Activated naive CD8-positive, alpha-beta T cell treated with anti-CD3 and anti-CD28 coated beads, Interleukin-2, amount 50 U/mL, for 24 hours (primary cell): ENCODE data around the gene KRTAP5-8.
"Not testable (repeated sequence)": the region's sequence is repeated elsewhere in the genome, so short reads cannot be mapped to it uniquely, and the experiment has no call there.

ENCODE experiments used
- ATAC-seq: fragments of 150-1000 bp; cut with Tn5 transposase; one replicate; pipeline ENCODE4 v1.10.0; 2021
- DNase-seq: peaks from one replicate; pipeline ENCODE4 v3.0.0; 2021
- H3K27ac Mint-ChIP-seq: one replicate; pipeline ENCODE4 v1.8.0; 2021; ENCODE audit warnings: mild to moderate bottlenecking, mixed read lengths
- H3K27me3 Mint-ChIP-seq: one replicate; pipeline ENCODE4 v1.8.0; 2021; ENCODE audit warnings: mixed read lengths
- H3K36me3 Mint-ChIP-seq: one replicate; pipeline ENCODE4 v1.8.0; 2021; ENCODE audit warnings: low read depth, mixed read lengths
- H3K4me1 Mint-ChIP-seq: one replicate; pipeline ENCODE4 v1.8.0; 2021; ENCODE audit warnings: mixed read lengths
- H3K4me3 Mint-ChIP-seq: one replicate; pipeline ENCODE4 v1.8.0; 2021; ENCODE audit warnings: mild to moderate bottlenecking, moderate library complexity, mixed read lengths
- H3K9me3 Mint-ChIP-seq: one replicate; pipeline ENCODE4 v1.8.0; 2021; ENCODE audit warnings: mixed read lengths

The KRTAP5-8 gene

DNA sequence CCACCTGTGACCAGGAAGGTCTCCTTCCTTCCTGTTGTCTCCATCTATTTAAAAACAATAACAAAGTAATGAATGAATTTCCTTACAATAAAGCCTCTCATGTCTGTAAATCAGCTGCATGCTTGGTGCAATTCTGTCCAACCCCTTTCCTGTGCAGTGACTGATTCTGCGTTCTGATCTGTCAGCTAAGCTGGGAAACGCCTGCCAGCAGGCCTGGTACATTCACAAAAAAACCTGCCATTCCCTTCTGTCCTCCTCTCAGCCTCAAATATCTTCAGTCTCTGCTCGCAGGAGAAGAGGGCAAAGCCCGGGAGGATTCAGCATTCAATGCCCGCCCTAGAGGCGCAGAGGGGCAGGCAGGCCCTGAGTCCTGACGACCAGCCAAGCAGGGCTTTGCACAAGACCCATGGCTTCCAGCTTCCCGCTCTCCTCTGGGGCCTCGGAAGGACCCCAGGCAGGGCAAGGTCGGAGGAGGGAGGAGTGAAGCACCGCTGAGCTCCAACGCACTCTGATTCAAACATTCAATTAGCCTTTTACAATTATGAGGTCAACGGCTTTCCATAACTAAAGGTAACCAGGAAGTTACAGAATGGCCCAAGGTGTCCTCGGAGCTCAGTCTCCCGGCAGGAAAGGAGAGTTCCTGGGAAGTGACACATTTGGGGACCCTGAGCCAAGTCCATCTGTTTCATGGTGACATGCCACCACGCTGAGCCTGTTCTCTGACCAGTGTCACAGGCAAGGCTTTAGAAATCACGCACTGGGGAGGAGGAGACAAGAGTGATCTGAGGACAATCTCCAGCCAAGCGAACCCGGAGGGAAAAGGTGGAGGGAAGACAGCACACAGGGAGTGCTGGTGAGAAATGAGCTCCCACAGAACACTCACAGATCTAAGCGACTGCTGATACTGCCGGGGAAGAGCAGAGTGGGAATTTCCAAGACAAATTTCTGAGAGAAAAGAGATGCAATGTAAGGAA lies 29.1 kb downstream of the KRTAP5-8 start:
- not testable (repeated sequence) for DNase-seq, H3K9me3 Mint-ChIP-seq, H3K36me3 Mint-ChIP-seq, ATAC-seq, H3K4me3 Mint-ChIP-seq, H3K27ac Mint-ChIP-seq, H3K4me1 Mint-ChIP-seq
- H3K27me3 Mint-ChIP-seq = peaks cover 42% of the 10 kb centered on the region

DNA sequence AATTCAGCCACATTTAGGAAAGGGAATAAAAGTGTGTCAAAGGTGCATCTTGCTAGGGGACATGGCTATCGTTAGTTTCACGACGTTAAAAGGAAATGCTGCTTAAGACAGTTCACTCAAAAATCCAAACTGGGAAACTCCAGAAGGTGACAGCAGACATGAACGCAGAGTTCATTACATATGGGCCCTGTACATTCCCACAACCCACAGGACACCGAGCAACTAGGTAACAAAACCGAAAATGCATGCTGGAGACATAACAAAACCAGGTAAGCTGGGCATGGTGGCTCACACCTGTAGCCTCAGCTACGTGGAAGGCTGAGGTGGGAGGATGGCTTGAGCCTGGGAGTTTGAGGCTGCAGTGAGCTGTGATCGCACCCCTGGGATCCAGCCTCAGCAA lies 29.8 kb downstream of the KRTAP5-8 start:
- H3K9me3 Mint-ChIP-seq, H3K4me3 Mint-ChIP-seq, H3K4me1 Mint-ChIP-seq, H3K27ac Mint-ChIP-seq, H3K36me3 Mint-ChIP-seq, DNase-seq, ATAC-seq: not testable (repeated sequence)
- H3K27me3 Mint-ChIP-seq = peaks cover 40% of the 10 kb centered on the region

GRCh38 chr11:71568704-71569349 lies 31.0 kb downstream of the KRTAP5-8 start:
- Mint-ChIP-seq H3K27me3 (peaks cover 30% of the 10 kb centered on the region), H3K27ac (no peak overlapping the region), H3K4me1 (no peaks in the 10 kb centered on the region), H3K36me3 (no peaks in the 10 kb centered on the region), H3K4me3 (no peak overlapping the region), H3K9me3 (no peaks in the 10 kb centered on the region)
- no peak for ATAC-seq
- DNase-seq = no peak

GRCh38 chr11:71571101-71571850 lies 33.5 kb downstream of the KRTAP5-8 start:
- not testable (repeated sequence) for H3K9me3 Mint-ChIP-seq, DNase-seq, H3K36me3 Mint-ChIP-seq, H3K4me1 Mint-ChIP-seq, H3K4me3 Mint-ChIP-seq, ATAC-seq, H3K27ac Mint-ChIP-seq
- peaks cover 16% of the 10 kb centered on the region for H3K27me3 Mint-ChIP-seq

- DNase-seq = no peak
- H3K27ac Mint-ChIP-seq = no peak overlapping the region
- no peaks in the 10 kb centered on the region for H3K36me3 Mint-ChIP-seq
- H3K9me3 Mint-ChIP-seq = no peaks in the 10 kb centered on the region
- no peaks in the 10 kb centered on the region for H3K4me1 Mint-ChIP-seq
- H3K4me3 Mint-ChIP-seq = no peak overlapping the region
- no peak for ATAC-seq
- H3K27me3 Mint-ChIP-seq = peaks cover 11% of the 10 kb centered on the region
Observed at GRCh38 chr11:71572811-71573210, 35.0 kb downstream of the KRTAP5-8 start.

DNA sequence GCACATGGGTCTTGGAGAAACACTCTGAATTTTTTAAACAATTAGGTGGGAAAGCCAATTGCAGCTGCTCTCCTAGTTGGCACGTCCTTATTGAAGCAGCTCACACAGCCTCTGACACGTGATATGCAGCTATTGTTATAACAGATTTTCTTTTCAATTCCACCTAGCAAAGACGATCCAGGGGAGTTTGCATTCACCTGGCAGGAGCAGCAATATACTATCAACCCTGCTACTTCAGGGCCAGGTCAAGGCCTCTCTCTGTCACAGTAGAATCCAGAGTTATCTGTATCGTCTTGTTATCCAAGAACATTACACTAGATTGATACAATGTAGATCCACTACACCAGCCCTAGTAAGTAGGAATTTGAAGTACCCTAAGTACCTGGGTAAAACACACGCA lies 36.6 kb downstream of the KRTAP5-8 start:
- H3K36me3 Mint-ChIP-seq = no peaks in the 10 kb centered on the region
- no peak for ATAC-seq
- H3K4me3 Mint-ChIP-seq = no peak overlapping the region
- DNase-seq = no peak
- peaks cover 10% of the 10 kb centered on the region for H3K27me3 Mint-ChIP-seq
- no peaks in the 10 kb centered on the region for H3K4me1 Mint-ChIP-seq
- no peaks in the 10 kb centered on the region for H3K9me3 Mint-ChIP-seq
- H3K27ac Mint-ChIP-seq = no peak overlapping the region

GRCh38 chr11:71575723-71576424 lies 38.0 kb downstream of the KRTAP5-8 start:
- Mint-ChIP-seq H3K36me3 (no peaks in the 10 kb centered on the region), H3K4me3 (no peak overlapping the region), H3K27ac (no peak overlapping the region), H3K27me3 (peaks cover 9% of the 10 kb centered on the region), H3K4me1 (peaks cover 4% of the 10 kb centered on the region), H3K9me3 (no peaks in the 10 kb centered on the region)
- DNase-seq (no peak), ATAC-seq (no peak)

DNA sequence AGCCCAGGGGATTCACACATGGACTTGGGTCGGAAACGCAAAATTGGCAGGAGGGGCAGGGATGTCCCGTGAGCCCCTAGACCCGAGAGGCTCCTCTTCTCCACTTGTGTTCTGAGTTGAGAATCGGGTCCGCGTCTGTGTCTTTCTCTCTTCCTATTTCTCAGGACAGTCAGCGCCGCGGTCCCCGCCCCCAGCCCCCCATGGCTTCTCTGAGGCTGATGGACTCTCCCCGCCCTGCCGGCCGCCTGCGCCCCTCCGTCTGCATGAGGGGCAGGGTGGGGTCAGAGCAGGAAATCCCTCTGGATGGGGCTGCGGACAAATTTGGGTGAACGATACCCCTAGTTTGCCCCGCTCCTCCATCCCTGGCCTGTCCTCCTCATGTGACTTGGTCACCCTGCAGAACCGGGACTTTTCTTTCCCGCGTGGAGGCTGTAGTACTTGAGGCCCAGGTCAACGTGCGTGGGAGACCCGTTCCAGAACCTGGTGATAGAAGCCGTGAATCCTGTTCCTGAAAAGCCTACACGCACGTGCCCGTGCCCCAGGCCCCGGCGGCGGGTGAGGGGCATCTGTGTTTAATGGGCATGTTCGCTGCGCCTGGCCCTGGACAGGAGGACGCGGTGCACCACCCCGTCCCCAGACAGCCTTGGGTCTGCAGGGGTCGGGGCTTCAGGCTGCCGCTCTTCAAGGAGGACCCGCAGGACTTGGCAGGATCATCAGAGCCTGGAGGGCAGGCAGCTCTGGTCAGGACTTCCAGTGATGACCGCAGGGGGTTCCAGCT lies 39.1 kb downstream of the KRTAP5-8 start:
- H3K27ac Mint-ChIP-seq, H3K36me3 Mint-ChIP-seq, H3K9me3 Mint-ChIP-seq, DNase-seq, H3K4me3 Mint-ChIP-seq, H3K4me1 Mint-ChIP-seq, ATAC-seq: not testable (repeated sequence)
- H3K27me3 Mint-ChIP-seq = peaks cover 15% of the 10 kb centered on the region

GRCh38 chr11:71577469-71578004 lies 39.7 kb downstream of the KRTAP5-8 start:
- Mint-ChIP-seq H3K4me3 (no peak overlapping the region), H3K36me3 (no peaks in the 10 kb centered on the region), H3K27me3 (peaks cover 18% of the 10 kb centered on the region), H3K9me3 (no peaks in the 10 kb centered on the region), H3K4me1 (peaks cover 5% of the 10 kb centered on the region), H3K27ac (no peak overlapping the region)
- ATAC-seq (no peak), DNase-seq (no peak)

DNA sequence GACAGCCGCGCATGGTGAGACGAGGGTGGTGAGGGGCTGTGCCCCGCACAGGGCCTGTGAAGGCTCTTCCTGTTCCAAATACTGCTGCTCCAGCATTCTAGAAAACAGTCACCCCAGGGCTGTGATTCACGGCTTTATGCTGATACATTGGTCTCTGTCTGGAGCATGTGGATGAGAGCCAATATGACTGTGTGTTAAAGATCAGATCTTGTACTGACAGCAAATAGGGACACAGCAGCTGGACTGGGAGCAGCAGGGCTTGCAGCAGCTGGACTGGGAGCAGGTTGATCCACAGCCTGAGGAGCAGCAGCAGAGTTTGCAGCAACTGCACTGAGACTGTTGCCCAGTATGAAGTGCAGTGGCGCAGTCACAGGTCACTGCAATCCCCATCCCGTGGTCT lies 41.7 kb downstream of the KRTAP5-8 start:
- not testable (repeated sequence) for H3K4me3 Mint-ChIP-seq, H3K27ac Mint-ChIP-seq, H3K9me3 Mint-ChIP-seq, H3K4me1 Mint-ChIP-seq, H3K36me3 Mint-ChIP-seq, ATAC-seq, DNase-seq
- peaks cover 19% of the 10 kb centered on the region for H3K27me3 Mint-ChIP-seq

- no peaks in the 10 kb centered on the region for H3K36me3 Mint-ChIP-seq
- peak; percentile 29 for DNase-seq
- no peaks in the 10 kb centered on the region for H3K9me3 Mint-ChIP-seq
- peaks cover 24% of the 10 kb centered on the region for H3K27me3 Mint-ChIP-seq
- H3K4me3 Mint-ChIP-seq = no peak overlapping the region
- peaks cover 5% of the 10 kb centered on the region for H3K4me1 Mint-ChIP-seq
- H3K27ac Mint-ChIP-seq = no peak overlapping the region
- no peak for ATAC-seq
Observed at GRCh38 chr11:71580057-71581003, 42.5 kb downstream of the KRTAP5-8 start.

GRCh38 chr11:71581826-71582225 lies 44.0 kb downstream of the KRTAP5-8 start:
- H3K27me3 Mint-ChIP-seq = peaks cover 24% of the 10 kb centered on the region
- H3K36me3 Mint-ChIP-seq = no peaks in the 10 kb centered on the region
- H3K9me3 Mint-ChIP-seq = no peaks in the 10 kb centered on the region
- H3K4me1 Mint-ChIP-seq = peaks cover 5% of the 10 kb centered on the region
- no peak overlapping the region for H3K4me3 Mint-ChIP-seq
- no peak for ATAC-seq
- H3K27ac Mint-ChIP-seq = no peak overlapping the region
- DNase-seq = no peak
